Spleen (tissue), 11 donors: ENCODE results near the gene KEL. TPM values are rescaled to one million over a fixed set of nuclear protein-coding genes. Genes with fewer than 3 reads are reported as not detected.

ENCODE experiments used
- DNase-seq: peaks from one replicate; pipeline ENCODE4 v3.0.0-alpha.2; 2020
- H3K27ac ChIP-seq, 8 donors: fragments of 200-600 bp; sonication (generic) in 7 of 8; 1 replicate in 4 of 8; 2 replicates in 4 of 8; pipeline versions ENCODE4 v1.5.0 to v1.8.0; 2016 to 2021; ENCODE audit warnings: inconsistent platforms in 4 of 8, mild to moderate bottlenecking in 4 of 8, moderate library complexity in 1 of 8
- H3K27me3 ChIP-seq, 7 donors: fragments of 200-600 bp; sonication (generic) in 6 of 7; replicated peaks in 1 of 7; 1 replicate in 4 of 7; 2 replicates in 3 of 7; pipeline versions ENCODE4 v1.5.0 to v1.8.0; 2016 to 2021; ENCODE audit warnings: inconsistent platforms in 3 of 7, mild to moderate bottlenecking in 1 of 7
- H3K36me3 ChIP-seq, 6 donors: fragments of 200-600 bp; sonication (generic) in 5 of 6; 1 replicate in 4 of 6; 2 replicates in 2 of 6; pipeline versions ENCODE4 v1.5.0 to v1.8.0; 2016 to 2021; ENCODE audit warnings: inconsistent platforms in 2 of 6
- H3K4me1 ChIP-seq, 6 donors: fragments of 200-600 bp; sonication (generic) in 5 of 6; 1 replicate in 3 of 6; 2 replicates in 3 of 6; pipeline versions ENCODE4 v1.5.0 to v1.8.0; 2016 to 2021; ENCODE audit warnings: inconsistent platforms in 3 of 6
- H3K4me3 ChIP-seq, 8 donors: fragments of 200-600 bp; sonication (generic) in 7 of 8; 1 replicate in 4 of 8; 2 replicates in 4 of 8; pipeline versions ENCODE4 v1.5.0 to v1.8.0; 2016 to 2021; ENCODE audit warnings: inconsistent platforms in 4 of 8, mild to moderate bottlenecking in 4 of 8, moderate library complexity in 2 of 8
- H3K9me3 ChIP-seq, 8 donors: fragments of 200-600 bp; sonication (generic) in 7 of 8; 1 replicate in 4 of 8; 2 replicates in 4 of 8; pipeline versions ENCODE4 v1.5.0 to v1.8.0; 2016 to 2021; ENCODE audit warnings: inconsistent platforms in 4 of 8
- POLR2A ChIP-seq, 3 donors: fragments of 450-650 bp; IDR thresholded peaks; one replicate each; pipeline ENCODE4 v1.5.1; 2017; ENCODE audit warnings: antibody characterized with exemption in 3 of 3, mild to moderate bottlenecking in 1 of 3
- POLR2AphosphoS5 ChIP-seq, 3 donors: sonication (generic); formaldehyde crosslinking; IDR thresholded peaks; one replicate each; pipeline ENCODE4 v1.5.1; 2017; ENCODE audit warnings: antibody characterized with exemption in 3 of 3
- WGBS, 5 donors: extraction: QIAGEN DNeasy Blood & Tissue Kit in 3 of 5; methylation state at CpG; one replicate each; pipeline versions ENCODE4 v1.1.5 to v1.1.7; 2013 to 2018; 5-methylcytosine and 5-hydroxymethylcytosine counted together
- intact Hi-C: fragments of 100-400 bp; cut with DNase I; formaldehyde crosslinking; loops from one replicate; pipeline ENCODE4 v1.15.0; 2023; ENCODE audit warnings: low total_unique reads
- polyA plus RNA-seq, 3 donors: library from polyadenylated mRNA; stranded (reverse); fragments of 200-250 nt; gene quantifications; one replicate each; pipeline ENCODE4 v1.2.1, GENCODE V29; 2013
- total RNA-seq, 7 donors: library from RNA; depleted of rRNA in 3 of 7; stranded (reverse); fragments of >200 nt in 3 of 7; fragmentation: NEBNext Ultra II Directional in 4 of 7; extraction: Animal tissue kit (Norgen Biotek cat#: 25700) in 4 of 7; gene quantifications; one replicate each; pipeline versions ENCODE4 v1.1.0 to v1.2.1, GENCODE V29; 2016 to 2021
- TF ChIP-seq, protein P1 (sequence below), 11 experiments: fragments of 200-600 bp in 7 of 11; fragments of 450-650 bp in 4 of 11; sonication (generic) in 4 of 11; IDR thresholded peaks in 8 of 11; conservative IDR thresholded peaks in 3 of 11; 1 replicate in 7 of 11; 2 replicates in 4 of 11; pipeline versions ENCODE4 v1.4.0 to v1.8.0; 2016 to 2021; ENCODE audit warnings: antibody characterized with exemption in 11 of 11, inconsistent platforms in 4 of 11, mild to moderate bottlenecking in 1 of 11
- donor health status: healthy with polysubstance abuse.
- donor health status: DM: no; HTN: no; CAD: no; lungs with moderate emphysema.
- donor health status: DM: no; HTN: no; CAD: no.
- donor health status: Bipolar disorder and iron deficiency.
- donor health status: healthy.
- donor health status: DM: no; HTN: no; CAD: no.
- donor health status: DM: yes; HTN: yes; CAD: no.

KEL gene
- total and polyA plus RNA-seq, 10 donors: 3.3 to 27.4 (median 5.6) TPM

- DNase-seq: no peak
- no peaks in the 10 kb centered on the region for H3K4me1 ChIP-seq
- TF ChIP-seq POLR2A (IDR thresholded peaks at IDR 0.05): no peak
- TF ChIP-seq POLR2AphosphoS5 (IDR thresholded peaks at IDR 0.05): no peak
- TF ChIP-seq, protein P1, sequence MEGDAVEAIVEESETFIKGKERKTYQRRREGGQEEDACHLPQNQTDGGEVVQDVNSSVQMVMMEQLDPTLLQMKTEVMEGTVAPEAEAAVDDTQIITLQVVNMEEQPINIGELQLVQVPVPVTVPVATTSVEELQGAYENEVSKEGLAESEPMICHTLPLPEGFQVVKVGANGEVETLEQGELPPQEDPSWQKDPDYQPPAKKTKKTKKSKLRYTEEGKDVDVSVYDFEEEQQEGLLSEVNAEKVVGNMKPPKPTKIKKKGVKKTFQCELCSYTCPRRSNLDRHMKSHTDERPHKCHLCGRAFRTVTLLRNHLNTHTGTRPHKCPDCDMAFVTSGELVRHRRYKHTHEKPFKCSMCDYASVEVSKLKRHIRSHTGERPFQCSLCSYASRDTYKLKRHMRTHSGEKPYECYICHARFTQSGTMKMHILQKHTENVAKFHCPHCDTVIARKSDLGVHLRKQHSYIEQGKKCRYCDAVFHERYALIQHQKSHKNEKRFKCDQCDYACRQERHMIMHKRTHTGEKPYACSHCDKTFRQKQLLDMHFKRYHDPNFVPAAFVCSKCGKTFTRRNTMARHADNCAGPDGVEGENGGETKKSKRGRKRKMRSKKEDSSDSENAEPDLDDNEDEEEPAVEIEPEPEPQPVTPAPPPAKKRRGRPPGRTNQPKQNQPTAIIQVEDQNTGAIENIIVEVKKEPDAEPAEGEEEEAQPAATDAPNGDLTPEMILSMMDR (IDR thresholded peaks at IDR 0.05 in 8 of 11, conservative IDR thresholded peaks at IDR 0.05 in 3 of 11): no peak
- no peak overlapping the region for H3K4me3 ChIP-seq
- H3K9me3 ChIP-seq: no peaks in the 10 kb centered on the region
- peaks cover 0 to 24% (median 4%) of the 10 kb centered on the region in 7 donors for H3K27me3 ChIP-seq
- intact Hi-C loops: no loop called here
- H3K27ac ChIP-seq: no peak overlapping the region
- 73 to 85% (median 76%) methylated on average over 1 of the region's 1 CpG for WGBS, 5 donors
- no peaks in the 10 kb centered on the region for H3K36me3 ChIP-seq
These were observed 828 bp upstream of the KEL start for GRCh38 chr7:142962991-142963390.

- Histone ChIP-seq H3K27ac (no peak overlapping the region), H3K9me3 (no peaks in the 10 kb centered on the region), H3K36me3 (no peaks in the 10 kb centered on the region), H3K4me3 (peak overlapping the region in 2 of 8 donors; percentile 1 to 8), H3K27me3 (peaks cover 0 to 24% (median 4%) of the 10 kb centered on the region in 7 donors), H3K4me1 (no peaks in the 10 kb centered on the region)
- 85 to 91% (median 88%) methylated on average over 4 of the region's 4 CpGs for WGBS, 5 donors
- intact Hi-C loops: no loop called here
- no peak for DNase-seq
- TF ChIP-seq POLR2AphosphoS5 (IDR thresholded peaks at IDR 0.05): no peak
- no peak for TF ChIP-seq POLR2A (IDR thresholded peaks at IDR 0.05)
- TF ChIP-seq, protein P1 (IDR thresholded peaks at IDR 0.05 in 8 of 11, conservative IDR thresholded peaks at IDR 0.05 in 3 of 11): no peak
These were observed 579 bp downstream of the KEL start for GRCh38 chr7:142961595-142961972.

- peaks cover 0 to 5% (median 2%) of the 10 kb centered on the region in 8 donors for H3K9me3 ChIP-seq
- no peaks in the 10 kb centered on the region for H3K36me3 ChIP-seq
- H3K27ac ChIP-seq: no peak overlapping the region
- TF ChIP-seq POLR2A (IDR thresholded peaks at IDR 0.05) (no peak), POLR2AphosphoS5 (IDR thresholded peaks at IDR 0.05) (no peak)
- TF ChIP-seq, protein P1 (IDR thresholded peaks at IDR 0.05 in 8 of 11, conservative IDR thresholded peaks at IDR 0.05 in 3 of 11): peak in 3 of 11 experiments; percentile 13 to 21 (median 13)
- 78 to 90% (median 84%) methylated on average over 5 of the region's 5 CpGs for WGBS, 5 donors
- H3K27me3 ChIP-seq: peaks cover 0 to 24% (median 4%) of the 10 kb centered on the region in 7 donors
- H3K4me3 ChIP-seq: no peak overlapping the region
- DNase-seq: no peak
- intact Hi-C loops: no loop called here
- no peaks in the 10 kb centered on the region for H3K4me1 ChIP-seq
These were observed 1.1 kb downstream of the KEL start for GRCh38 chr7:142960955-142961512.

- intact Hi-C loops: no loop called here
- Histone ChIP-seq H3K27ac (no peak overlapping the region), H3K4me1 (no peaks in the 10 kb centered on the region), H3K4me3 (no peak overlapping the region), H3K36me3 (no peaks in the 10 kb centered on the region), H3K27me3 (peaks cover 0 to 18% (median 0%) of the 10 kb centered on the region in 7 donors), H3K9me3 (peaks cover 3 to 24% (median 21%) of the 10 kb centered on the region in 8 donors)
- TF ChIP-seq, protein P1 (IDR thresholded peaks at IDR 0.05 in 8 of 11, conservative IDR thresholded peaks at IDR 0.05 in 3 of 11): no peak
- TF ChIP-seq POLR2AphosphoS5 (IDR thresholded peaks at IDR 0.05) (no peak), POLR2A (IDR thresholded peaks at IDR 0.05) (no peak)
- no peak for DNase-seq
These were observed 3.0 kb downstream of the KEL start for GRCh38 chr7:142959202-142959601.
